Measurements from ENCODE around the gene GATAD2B.

- TF ChIP-seq TCF4 (CRISPR knock-in tag; IDR thresholded peaks at IDR 0.05; ENCODE audit: borderline replicate concordance) (no peak), ZC3H10 (CRISPR knock-in tag; IDR thresholded peaks at IDR 0.05) (no peak), PPARA (CRISPR knock-in tag; IDR thresholded peaks at IDR 0.05; ENCODE audit: borderline replicate concordance) (no peak), ZFP3 (CRISPR knock-in tag; IDR thresholded peaks at IDR 0.05) (no peak), SNAI2 (CRISPR knock-in tag; IDR thresholded peaks at IDR 0.05) (no peak), OSR1 (CRISPR knock-in tag; IDR thresholded peaks at IDR 0.05) (no peak), CSDC2 (CRISPR knock-in tag; IDR thresholded peaks at IDR 0.05) (no peak), BACH2 (CRISPR knock-in tag; IDR thresholded peaks at IDR 0.05; ENCODE audit: borderline replicate concordance) (no peak)
- TF ChIP-seq, protein P1, sequence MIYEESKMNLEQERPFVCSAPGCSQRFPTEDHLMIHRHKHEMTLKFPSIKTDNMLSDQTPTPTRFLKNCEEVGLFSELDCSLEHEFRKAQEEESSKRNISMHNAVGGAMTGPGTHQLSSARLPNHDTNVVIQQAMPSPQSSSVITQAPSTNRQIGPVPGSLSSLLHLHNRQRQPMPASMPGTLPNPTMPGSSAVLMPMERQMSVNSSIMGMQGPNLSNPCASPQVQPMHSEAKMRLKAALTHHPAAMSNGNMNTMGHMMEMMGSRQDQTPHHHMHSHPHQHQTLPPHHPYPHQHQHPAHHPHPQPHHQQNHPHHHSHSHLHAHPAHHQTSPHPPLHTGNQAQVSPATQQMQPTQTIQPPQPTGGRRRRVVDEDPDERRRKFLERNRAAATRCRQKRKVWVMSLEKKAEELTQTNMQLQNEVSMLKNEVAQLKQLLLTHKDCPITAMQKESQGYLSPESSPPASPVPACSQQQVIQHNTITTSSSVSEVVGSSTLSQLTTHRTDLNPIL (CRISPR knock-in tag; IDR thresholded peaks at IDR 0.05; ENCODE audit: low read depth), result no peak
- TF ChIP-seq, protein P2, sequence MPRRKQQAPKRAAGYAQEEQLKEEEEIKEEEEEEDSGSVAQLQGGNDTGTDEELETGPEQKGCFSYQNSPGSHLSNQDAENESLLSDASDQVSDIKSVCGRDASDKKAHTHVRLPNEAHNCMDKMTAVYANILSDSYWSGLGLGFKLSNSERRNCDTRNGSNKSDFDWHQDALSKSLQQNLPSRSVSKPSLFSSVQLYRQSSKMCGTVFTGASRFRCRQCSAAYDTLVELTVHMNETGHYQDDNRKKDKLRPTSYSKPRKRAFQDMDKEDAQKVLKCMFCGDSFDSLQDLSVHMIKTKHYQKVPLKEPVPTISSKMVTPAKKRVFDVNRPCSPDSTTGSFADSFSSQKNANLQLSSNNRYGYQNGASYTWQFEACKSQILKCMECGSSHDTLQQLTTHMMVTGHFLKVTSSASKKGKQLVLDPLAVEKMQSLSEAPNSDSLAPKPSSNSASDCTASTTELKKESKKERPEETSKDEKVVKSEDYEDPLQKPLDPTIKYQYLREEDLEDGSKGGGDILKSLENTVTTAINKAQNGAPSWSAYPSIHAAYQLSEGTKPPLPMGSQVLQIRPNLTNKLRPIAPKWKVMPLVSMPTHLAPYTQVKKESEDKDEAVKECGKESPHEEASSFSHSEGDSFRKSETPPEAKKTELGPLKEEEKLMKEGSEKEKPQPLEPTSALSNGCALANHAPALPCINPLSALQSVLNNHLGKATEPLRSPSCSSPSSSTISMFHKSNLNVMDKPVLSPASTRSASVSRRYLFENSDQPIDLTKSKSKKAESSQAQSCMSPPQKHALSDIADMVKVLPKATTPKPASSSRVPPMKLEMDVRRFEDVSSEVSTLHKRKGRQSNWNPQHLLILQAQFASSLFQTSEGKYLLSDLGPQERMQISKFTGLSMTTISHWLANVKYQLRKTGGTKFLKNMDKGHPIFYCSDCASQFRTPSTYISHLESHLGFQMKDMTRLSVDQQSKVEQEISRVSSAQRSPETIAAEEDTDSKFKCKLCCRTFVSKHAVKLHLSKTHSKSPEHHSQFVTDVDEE (CRISPR knock-in tag; IDR thresholded peaks at IDR 0.05), result no peak
Measured at GRCh38 chr1:153932156-153933131, 9.7 kb upstream of the GATAD2B start.
